NCI-H1694 treated with DMSO at 0.1 percent for 48 hours (cell line): ENCODE data around the gene RESF1.

Experiments
- DNase-seq: peaks from one replicate; lab custom pipeline; 2025; lab: John Stamatoyannopoulos, UW

The RESF1 gene

GRCh38 chr12:31961137-31961536 lies 1.9 kb downstream of the RESF1 start:
- no peak for DNase-seq

- no peak for DNase-seq
Observed at GRCh38 chr12:31962076-31962475, 2.9 kb downstream of the RESF1 start.

DNA sequence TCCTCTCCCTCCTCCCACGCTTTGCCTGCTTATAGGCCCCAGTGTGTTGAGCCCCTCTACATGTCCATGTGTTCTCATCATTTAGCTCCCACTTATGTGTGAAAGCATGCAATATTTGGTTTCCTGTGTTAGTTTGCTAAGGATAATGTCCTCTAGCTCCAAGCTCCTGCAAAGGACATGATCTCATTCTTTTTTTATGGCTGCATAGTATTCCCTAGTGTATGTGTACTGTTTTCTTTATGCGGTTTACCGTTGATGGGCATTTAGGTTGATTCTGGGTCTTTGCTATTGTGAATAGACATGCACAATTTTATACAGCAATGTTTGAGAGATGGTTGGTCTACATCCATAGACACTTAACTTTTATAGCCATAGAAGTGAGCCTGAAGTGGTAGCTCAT lies 5.1 kb downstream of the RESF1 start:
- DNase-seq = no peak

DNA sequence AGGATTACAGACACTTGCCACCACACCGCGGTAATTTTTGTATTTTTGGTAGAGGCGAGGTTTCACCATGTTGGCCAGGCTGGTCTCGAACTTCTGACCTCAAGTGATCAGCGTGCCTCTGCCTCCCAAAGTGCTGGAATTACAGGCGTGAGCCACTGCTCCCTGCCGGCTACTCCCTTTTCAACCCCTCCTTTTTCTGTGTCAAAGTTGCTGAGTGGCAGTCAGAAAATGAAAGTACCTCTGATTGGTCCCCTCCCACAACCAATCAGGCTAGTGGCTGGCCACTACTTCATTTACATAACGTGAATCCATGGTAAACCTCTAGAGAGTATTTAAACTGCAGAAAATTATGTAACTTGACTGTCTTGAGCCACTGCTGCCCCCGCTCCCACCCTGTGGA lies 5.9 kb downstream of the RESF1 start:
- no peak for DNase-seq

DNA sequence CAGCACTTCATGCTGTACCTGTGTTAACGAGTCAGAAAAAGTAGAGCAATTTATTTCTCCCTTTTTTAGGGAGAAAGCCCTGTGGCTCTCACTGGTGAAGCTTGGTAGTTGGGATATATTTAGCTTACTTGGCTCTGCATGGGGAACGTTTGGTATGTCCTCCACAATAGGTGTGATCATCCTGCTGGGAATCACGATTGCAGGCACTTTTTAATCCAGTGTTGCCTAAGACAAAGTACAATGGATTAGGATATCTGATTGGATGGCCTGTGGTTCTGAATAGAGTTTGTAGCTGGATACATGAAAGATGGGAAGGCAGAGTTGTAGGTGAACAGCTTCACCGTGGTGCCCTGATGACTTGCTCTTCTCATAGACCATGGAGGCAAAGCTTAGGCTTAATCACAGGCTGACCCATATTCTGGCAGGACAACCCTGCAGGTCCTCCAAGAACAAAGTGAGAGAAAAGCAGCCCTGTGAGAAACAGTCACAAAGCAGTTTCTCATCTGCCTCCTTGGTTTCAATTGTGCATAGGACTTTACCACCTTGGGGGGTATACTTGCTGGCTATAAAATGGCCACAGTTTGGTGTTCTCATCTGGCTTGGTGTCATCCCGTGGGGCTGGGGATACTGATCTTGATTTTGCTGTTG lies 7.5 kb downstream of the RESF1 start:
- DNase-seq = no peak

DNA sequence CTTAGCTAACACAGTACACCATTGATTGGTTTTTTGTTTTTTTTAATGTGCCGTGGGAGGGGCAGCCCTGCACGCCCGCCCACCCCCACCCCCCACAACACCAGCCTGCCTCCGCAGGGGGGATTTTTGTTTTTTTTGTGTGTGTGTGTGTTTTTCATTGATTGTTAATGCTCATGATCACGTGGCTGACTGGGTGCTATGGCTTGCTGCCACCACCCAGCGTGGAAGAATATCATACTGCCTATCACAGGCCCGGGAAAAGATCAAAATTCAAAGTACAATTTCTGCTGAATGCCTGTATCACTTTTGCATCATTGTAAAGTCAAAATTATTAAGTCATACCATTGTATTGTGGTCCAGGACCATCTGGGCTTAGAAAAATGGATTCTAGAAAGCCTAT lies 8.3 kb downstream of the RESF1 start:
- no peak for DNase-seq

DNA sequence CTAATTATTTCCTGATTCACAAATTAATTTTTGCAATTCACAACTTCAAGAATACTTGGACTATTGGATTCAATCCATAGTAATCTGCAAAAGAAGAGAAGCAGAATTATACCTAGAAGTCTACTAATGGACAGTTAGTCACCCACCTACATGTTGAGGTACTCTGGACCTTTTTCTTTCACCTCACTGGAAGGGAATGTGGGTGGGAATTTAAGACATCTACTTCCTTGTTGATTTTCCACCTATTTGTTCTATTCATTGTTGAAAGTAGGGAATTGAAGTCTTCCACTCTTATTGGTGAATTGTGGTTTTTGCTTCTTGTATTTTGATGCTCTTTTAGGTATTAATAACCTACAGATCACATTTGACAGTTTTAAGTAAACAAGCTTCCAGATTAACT lies 11.0 kb downstream of the RESF1 start:
- no peak for DNase-seq

GRCh38 chr12:31973818-31974217 lies 14.6 kb downstream of the RESF1 start:
- no peak for DNase-seq

GRCh38 chr12:31974673-31975072 lies 15.5 kb downstream of the RESF1 start:
- DNase-seq = no peak

GRCh38 chr12:31984806-31985591 lies 25.8 kb downstream of the RESF1 start:
- DNase-seq = no peak

- no peak for DNase-seq
Observed at GRCh38 chr12:31985832-31986231, 26.6 kb downstream of the RESF1 start.

- no peak for DNase-seq
Observed at GRCh38 chr12:31989571-31990362, 30.6 kb downstream of the RESF1 start.

GRCh38 chr12:31991146-31991545 lies 31.9 kb downstream of the RESF1 start:
- no peak for DNase-seq

DNA sequence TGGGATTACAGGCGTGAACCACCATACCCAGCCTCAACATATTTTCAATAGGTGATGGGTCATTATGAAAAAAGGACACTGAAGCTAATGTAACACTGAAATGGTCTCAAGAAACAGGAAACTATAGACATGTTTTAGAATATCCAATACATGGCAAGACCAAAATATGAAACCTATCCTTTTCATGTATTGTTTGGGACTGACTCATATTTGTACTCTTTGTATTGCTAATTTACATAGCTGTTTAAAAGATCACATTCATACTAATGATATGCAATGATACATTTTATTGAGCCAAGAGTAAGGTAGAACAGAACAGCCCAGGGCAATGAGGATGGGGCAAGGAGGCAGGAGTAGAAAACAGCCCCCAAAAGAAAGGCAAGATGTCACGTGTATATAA lies 32.6 kb downstream of the RESF1 start:
- DNase-seq = no peak

DNA sequence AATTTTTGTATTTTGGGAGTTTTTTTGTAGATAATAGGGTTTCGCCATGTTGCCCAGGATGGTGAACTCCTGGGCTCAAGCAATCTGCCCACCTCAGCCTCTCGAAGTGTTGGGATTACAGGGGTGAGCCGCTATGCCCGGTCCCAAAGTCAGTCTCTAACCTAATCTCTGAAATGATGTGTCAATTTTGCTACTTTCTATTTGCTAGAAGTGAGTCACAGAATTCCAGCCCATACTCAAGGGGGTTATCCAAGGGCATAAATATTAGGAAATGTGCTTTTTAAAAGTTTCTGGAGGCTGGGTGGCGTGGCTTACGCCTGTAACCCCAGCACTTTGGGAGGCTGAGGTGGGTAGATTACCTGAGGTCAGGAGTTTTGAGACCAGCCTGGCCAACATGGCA lies 40.5 kb downstream of the RESF1 start:
- DNase-seq = no peak

DNA sequence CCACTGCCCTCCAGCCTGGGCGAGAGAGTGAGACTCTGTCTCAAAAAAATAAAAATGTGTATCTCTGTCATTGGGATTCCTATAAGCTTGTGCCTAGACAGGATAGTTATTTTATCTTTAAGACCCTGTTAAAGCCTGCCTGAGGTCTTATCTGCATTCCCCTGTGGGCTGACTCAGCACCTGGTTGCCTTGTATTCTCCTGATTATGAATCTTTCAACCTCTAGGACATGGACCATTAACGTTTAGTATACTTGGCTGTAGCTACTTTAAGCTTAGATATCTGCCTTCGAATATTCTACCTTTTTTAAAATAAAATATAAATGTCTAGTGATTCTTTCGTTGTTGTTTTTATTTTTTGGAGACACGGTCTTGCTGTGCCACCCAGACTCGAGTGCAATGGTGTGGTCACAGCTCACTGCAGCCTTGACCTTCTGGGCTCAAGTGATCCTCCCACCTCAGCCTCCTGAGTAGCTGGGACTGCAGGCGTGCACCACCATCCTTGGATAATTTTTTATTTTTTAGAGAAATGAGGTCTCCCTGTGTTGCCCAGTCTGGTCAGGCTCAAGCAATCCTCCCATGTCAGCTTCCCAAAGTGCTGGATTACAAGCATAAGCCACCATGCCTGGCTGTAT lies 41.3 kb downstream of the RESF1 start:
- no peak for DNase-seq

GRCh38 chr12:32002848-32003493 lies 43.8 kb downstream of the RESF1 start:
- no peak for DNase-seq

DNA sequence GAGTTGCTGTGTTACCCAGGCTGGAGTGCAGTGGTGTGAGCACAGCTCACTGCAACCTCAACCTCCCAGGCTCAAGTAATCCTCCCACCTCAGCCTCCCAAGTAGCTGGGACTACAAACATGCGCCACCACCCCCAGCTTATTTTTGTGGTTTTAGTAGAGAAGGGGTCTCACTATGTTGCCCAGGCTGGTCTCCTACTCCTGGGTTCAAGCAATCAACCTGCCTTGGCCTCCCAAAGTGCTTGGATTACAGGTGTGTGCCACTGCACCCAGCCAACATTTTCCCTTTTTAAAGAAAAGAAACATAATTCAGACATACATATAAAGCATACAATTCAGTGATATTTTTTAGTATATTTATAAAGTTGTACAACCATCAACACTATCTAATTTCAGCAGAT lies 44.4 kb downstream of the RESF1 start:
- DNase-seq = no peak

DNA sequence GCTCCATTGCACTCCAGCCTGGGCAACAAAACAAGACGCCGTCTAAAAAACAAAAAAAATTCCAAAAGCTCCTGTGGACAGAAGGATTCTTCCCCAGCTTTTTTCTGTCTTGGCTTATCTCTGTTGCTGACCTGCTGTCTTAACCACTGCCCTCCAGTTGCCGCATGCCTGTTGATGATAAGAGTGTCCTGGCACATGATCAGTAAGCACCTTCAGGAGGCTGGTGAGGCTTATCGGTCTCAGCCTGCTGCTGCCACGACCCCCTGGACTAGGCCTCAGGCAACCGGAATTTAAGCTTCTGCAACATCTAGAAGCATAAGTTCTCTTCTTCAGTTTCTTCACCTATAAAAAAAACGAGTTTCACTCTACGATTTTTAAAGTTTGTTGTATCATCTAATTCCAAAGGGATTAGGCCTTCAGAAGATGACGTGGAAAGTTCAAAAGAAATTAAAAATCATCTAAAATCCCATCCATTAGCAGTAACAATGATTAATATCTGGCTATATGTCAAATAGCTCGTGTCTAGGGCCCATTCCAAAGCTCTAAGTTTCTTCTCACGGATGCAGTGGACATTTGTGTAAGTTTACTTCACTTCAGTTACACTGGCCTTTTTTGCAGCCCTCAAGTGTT lies 46.4 kb downstream of the RESF1 start:
- no peak for DNase-seq
